8988T (cell line): ENCODE data around the gene DUSP10.
A peak's percentile ranks its signal among the peaks of the same experiment; 100 is the strongest.

Experiments used
- DNase-seq: peaks from one replicate; pipeline ENCODE4 v3.0.0; 2011

The DUSP10 gene

DNA sequence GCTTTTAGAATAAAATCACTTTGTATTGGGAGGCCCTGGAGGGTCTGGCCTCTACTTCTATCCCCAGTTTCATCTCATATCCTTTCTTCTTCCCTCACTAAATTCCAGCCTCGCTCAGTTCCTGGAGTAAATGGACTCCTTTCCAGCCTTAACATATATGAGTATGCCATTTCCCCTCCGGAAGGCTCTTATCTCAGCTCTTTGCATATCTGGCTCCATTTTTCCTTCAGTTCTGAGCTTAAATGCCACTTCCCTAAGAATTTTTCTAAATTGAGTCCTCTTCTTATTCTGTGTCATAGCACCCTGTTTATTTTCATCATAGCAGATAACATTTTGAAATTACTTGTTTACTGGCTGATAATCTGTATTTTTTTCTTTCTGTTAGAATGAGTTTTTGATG lies 20.2 kb upstream of the DUSP10 start:
- no peak for DNase-seq

DNA sequence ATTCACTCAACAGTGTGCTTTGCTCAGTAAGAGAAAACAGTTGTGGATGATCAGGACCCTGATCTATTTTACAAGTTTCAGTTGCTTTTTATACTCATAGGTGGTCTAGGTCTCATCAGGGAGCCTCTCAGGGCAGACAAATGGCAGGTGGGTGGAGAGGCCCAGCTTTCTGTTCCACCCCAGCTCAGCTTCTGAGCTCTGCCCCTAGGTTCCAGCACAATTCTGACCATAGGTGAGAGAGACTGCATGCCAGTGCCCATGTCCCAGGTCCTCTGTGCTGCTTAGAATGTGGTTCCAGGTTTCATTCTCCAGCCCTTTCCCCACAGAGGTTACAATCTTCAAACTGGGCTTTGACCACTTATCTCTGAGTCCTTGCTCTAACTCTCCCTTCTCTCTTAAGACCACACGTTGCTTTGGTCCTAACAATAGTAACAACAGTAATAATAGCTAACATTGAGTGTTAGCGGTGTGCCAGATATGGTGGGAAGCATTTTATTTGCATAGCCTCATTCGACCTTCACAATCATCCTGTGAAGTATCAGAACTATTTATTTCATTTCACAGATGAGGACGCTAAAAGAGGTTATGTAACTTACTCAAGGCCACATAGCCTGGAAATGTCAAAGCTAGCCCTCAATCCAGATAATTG lies 19.6 kb upstream of the DUSP10 start:
- DNase-seq: no peak

DNA sequence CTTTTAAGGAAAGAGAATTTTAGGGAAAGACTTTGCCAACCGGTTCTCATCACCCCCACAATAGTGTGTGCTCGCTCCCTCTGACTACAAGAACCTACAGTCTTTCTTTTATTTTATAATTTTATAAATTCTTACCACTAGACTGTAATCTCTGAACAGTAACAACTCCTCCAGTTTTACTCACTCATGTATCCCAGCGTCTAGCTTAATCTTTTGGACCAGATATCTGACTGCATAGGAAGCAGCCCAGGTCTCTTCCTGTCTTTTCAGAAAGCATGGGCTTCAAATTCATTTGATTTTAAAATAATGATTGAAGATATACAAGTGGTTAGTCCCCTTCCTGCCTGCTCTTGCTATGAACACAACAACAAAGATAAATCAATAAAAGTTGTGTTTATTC lies 19.0 kb upstream of the DUSP10 start:
- DNase-seq: no peak

DNA sequence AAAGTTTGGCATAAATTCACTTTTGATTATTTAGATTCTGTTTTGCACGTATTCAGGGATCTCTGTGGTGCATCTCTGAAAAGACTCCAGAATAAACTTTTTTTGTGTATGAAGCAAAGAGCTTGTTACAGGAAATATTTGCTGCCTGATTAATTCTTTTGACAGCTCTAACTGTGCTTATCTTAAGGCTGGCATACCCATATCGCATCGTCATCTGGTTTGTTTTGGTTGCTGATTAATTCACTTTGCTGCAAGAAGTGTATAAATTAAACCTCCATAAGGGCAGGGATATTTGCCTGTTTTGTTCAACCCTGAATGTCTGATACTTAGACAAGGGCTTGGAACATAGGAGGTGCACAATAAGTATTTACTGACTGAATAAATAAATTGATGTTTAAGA lies 17.5 kb upstream of the DUSP10 start:
- no peak for DNase-seq

DNA sequence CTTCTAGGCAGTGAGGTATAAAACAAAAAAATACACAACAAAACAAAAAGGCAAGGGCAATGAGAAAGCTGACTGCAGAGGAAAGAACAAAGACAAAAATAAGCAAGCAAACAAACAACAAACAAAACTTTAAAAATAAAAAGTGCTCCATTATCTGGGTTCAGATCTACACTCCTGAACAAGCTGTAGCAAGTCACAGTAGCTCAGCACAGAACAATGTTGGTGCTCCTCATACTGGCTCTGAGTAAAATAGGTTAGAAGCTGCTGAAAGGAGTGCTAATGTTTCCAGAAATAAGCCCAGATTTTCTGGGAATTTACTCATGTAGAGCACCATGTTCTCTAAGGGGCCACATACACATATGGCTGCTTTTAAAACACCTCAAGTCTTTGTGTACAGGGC lies 16.6 kb upstream of the DUSP10 start:
- no peak for DNase-seq

DNA sequence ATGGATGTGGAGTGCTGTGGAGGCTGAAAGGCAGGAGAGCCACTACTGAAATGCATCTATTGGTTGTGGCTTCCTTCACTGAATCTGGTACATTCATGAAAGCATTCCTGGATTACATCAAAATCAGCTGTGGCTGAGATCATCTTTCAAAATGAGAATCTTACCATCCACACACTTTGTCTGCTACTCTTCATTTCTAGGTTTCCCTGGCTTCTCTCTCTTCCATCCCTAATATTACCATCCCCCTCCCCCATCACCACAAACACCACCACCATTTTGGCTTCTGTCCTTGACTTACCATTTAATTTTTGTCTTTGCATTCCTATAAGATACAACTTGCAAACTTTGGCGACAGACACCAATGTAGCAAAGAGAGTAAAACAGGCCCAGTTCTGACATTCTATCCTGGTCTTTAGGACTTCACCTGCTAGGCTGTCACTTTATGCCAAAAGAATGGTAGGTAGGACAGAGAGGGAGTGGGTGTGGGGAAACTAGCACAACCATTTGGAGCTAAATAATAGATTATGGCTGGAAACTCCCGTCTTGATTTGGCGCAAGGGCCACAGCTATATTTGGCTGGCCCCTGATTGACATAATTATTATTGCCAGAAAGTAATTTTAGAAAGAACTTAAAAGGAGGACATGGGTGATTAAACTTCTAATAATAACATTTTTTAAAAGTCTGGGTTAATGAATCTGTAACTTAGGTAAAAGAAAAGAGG lies 15.1 kb upstream of the DUSP10 start:
- no peak for DNase-seq

DNA sequence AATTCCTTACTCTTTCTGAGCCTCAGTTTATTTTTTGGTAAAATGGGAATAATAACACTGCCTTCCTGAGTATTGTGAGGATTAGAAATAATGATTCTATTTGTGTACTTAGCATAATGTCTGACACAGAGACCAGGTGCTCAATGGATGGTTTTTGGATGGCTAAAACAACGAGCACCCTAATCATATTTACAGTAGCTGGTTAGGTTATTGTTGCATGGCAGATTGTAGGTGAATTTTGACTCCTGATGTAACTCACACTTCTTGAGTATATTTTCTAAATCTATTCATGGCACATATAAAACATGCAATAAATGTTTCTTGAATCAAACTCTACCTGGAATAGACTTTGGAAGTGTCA lies 11.9 kb upstream of the DUSP10 start:
- DNase-seq: no peak

DNA sequence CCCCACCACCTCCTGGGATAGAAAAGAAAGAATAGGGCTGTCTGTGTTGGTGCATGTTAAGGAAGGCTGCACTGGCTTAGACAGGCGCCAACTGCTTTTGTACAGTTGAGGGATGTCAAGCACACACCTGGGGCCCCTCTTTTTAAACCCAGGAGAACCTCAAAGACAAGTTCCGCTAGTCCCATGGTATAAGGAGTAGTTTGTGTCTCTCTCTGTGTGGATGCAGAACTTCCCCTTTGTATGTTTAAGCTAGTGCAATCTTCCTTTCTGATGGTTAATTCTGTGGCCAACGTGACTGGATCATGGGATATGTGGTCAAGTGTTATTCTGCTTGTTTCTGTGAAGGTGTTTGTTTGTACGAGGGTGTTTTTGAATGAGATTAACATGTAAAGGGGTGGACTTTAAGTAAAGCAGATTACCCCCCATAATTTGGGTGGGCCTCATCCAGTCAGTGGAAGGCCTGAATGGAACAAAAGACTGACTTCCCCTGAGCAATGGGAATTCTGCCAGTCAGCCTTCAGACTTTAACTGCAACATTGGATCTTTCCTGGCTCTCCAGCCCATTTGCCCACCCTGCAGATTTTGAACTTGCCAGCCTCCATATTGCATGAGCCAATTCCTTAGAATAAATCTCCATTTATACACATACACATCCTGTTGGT lies 9.5 kb upstream of the DUSP10 start:
- DNase-seq: no peak

DNA sequence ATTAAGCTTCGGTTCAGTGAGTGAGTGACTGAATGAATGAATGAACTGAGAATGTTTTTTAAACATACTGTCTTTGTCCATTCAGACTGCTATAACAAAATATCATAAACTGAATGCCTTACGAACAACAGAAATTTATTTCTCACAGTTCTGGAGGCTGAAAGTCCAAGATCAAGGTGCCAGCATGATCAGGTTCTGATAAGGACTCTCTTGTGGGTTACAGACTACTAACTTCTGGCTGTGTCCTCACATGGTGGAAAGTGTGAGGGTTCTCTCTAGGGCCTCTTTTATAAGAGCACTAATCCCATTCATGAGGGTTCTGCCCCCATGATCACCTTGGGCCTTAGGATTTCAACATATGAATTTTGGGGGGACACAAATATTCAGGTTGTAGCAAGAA lies 7.1 kb upstream of the DUSP10 start:
- DNase-seq: no peak

DNA sequence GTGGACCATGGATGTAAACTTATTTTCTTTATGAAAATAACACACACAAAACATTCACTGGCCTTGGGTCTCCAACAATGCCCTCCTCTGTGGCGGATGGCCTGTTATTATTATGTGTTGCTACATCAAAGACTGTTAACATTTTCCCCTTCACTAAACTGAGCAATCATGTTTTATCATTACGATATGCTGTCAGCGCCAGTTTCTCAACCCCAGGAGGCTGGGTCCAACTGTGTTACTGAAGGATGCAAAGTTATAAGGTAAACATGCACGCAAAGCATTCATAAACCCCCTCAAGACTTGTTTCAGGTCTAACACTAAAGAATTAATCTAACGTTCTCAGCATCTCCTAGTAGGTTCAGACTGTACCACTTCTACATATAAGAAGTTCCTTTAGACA lies 6.0 kb upstream of the DUSP10 start:
- DNase-seq: no peak

DNA sequence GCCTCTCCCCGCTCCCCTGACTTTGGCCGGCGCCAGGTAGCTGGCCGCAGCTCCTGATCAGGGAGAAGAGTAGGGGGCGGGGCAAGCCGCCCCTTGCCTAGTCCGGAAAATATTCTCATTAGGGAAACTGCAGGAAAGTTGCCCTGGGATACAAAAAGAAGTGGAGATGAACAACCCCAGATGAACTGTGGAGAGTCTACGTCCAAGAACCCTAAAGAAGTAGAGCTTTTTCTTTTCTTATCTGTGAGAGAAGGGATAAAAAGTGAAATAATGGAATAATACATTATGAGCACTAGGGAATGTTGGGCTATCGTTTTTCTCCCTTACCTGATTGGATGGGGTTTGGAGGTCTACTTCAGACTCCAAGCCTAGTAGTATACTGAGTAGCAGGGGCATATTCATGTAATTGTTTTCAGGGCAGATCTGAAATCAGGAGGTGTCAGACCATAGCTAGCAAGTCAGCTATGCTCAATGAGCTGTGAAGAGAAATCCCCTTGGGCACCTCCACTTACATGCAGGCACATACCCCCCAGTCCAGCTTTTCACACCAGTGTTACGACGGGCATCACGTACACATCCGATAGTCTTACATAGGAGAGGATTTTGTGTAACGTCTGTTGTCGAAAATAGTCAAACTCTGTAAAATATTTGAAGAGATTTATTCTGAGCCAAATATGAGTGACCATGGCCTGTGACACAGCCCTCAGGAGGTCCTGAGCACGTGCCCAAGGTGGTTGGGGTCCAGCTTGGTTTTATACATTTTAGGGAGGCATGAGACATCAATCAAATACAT lies 1.7 kb upstream of the DUSP10 start:
- no peak for DNase-seq

DNA sequence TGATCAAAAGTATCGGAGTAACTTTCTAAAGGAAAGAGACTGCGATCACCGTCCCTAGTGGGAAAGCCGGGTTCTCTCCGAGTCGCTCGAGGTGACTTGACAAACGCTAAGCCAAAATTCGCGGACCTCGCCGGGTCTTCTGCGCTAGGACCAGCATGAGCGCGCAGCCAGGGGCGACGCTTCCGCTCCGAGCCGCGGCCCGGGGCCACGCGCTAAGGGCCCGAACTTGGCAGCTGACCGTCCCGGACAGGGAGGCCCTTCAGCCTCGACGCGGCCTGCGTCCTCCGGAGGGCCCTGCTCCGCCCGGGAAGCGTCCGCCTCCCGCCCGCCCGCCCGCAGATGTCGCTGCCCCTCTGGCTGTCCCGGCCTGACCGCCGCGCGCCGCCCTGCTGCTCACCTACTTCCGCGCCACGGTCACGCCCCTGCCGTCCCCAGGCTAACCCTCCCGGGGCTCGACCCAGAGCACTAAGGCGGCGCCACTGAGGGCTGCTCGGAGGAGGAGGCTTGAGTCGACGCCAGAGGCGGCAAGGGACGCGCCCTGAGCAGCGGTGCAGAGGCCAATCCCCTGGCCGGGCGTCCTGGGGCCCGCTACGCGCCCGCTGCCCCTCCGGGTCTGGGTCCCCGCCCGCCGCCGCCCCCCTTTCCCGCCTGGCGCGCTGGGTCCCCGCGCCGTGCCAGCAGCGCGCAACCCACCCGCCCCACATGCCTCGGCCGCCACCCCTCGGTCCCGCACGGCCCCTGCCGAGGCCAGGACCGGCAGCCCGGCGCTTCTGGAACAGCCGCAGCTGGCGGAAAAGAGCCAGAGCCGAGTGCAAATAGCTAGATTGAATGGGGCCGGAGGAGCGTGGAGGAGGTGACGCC lies 896 bp upstream of the DUSP10 start:
- peak; percentile 61 for DNase-seq

DNA sequence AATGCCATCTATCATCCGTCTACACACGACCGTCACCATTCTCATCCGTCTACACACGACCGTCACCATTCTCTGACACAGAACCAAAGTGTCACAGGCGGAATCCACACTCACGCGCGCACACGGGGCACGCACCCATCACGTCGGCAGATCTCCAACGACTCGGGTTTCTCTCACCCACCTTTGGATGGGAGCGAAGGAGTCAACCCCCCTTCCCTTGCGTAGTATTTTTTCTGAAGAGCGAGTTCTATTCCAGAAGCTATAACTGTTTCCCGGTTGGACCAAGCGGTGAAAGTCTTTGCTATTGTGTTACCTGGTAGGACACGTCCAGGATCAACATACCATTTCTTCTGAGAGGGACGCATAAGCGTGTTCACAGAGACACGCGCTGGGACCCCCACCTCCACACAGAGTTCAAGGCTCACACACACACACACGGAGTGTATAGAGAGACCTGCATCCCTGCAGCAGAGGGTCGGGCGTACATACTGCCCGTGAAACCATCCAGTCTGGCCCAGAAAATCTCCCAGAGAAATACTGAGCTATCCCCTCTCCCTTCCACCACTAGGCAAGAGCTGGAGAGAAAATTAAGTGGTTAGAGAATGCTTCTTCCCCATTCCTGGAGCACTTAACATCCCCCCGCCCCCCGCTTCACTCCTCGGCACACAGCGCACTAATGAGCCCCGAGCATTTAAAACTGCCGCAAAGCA lies 741 bp downstream of the DUSP10 start:
- peak; percentile 25 for DNase-seq

DNA sequence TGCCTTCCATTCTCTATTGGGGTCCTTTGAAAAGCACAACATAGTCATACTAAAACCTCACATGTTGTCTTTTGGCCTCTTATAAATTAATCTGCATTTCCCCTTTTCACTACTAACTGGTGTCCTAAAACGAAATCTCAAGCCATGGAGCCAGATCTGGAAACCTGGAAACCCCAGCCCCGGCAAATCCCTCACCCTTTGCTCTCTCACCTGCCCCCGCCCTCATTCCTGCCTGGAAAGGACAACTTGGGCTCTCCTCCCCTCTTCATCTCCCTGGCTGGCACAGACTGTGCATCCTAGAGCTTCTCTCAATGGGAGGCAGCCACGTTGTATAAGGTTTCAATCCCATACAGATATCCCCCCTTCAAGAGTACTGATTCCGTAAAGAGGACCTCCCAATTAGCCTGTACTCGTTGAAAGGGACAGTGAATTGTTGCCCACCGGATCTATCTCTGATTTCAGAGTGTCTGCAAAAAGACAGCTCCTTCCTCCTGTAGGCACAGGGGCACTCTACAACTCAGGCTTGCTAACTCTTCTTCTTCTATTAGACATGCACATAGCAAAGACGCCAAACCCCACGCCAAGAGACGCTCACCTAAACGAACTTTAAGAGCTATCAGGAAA lies 1.4 kb downstream of the DUSP10 start:
- DNase-seq: no peak

DNA sequence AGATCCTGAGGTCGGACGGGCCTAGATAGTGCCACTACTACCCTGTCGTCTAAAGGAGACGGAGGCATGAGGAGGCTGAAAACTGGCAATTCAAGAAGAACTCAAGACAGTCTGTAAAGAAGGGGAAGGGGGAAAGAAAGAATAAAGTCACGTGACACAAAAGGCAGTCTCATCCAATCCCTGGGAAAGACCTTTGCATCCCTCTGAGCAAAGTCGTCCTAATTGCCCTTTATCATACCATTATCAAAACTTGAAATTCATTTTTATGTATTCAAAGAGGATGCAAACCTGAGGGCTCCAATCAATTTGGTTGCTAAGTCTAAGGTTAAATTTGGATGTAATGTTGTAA lies 2.2 kb downstream of the DUSP10 start:
- DNase-seq: no peak

DNA sequence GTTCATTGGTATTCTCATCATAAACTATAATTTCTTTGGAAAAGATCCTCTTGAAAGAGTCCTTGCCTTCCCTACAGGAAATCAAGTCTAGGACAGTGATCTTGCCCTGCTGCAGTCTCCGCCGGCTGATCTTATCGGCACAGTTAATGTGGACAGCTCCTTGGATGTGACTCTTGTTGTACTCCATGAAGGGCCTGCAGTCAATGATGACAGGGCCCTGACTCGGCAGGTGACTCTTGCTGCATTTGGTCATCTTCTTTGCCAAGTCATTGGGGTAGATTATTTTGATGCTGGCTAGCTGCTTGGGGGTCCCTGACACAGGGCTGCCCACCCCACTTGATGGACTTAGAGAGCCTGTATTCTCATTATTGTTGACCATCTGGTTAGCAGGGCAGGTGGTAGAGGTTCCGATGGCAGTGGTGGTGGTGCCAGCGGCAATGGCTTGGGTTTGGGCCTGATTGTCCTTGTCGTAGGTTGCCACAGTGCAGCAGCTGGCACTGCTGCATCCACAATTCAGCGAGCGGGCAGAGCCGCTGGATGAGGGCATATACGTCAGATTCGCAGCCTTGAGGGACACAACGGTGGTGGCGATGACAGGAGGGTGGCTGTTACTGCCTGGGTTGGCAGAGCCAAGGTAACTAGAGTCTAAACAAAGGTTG lies 2.7 kb downstream of the DUSP10 start:
- DNase-seq: no peak

DNA sequence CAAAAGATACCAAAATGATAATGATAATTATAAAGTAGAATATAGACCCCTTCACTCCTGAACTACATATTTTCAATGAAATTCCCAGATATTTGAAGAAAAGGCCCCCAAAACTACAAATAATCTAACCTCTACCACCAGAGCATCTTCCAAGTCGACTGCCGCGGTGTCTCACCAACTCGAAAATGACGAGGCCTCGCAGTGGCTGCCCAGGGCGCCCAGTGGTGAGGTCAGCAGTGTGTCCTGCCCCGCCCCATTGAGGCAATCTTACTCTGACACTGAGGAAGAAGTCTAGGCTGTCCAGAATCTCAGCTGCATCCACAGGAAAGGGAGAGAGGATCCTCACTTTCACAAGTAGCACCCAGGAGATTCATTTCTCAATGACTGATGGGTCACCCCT lies 5.2 kb downstream of the DUSP10 start:
- no peak for DNase-seq

DNA sequence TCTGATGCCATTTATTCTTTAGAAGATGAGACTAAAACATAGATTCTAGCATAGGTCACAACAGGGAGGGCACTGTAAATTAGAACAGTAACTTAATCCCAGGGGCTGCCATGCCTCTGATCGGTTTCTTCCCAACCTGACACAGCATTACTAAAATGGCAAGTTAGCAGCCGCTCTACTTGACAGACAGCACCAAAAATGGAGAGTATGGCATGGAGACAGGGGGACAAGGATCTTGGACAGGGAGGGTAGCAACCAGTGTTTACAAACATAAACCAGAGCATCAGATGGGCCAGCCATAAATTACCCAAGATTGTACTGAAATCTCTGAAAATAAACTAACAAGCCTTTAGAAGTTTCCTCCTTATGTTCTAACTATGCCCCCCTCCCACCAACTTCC lies 5.9 kb downstream of the DUSP10 start:
- no peak for DNase-seq

DNA sequence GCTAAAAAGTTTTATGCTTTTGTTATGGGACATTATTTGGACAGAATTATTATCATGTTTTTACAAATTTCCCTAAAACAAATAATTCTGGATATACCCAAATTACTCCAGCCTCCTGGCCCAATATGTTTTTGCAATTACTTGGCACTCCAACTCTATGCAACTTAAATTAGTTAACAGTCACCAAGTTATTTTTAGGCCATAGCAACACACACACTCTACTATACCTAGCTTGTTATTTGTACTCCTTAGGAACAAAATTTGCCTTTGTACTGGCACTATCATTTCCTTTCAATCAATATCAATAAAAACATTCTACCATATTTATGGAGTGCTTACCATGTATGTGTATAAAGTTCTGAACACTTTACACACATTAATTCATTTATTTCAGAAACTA lies 7.7 kb downstream of the DUSP10 start:
- no peak for DNase-seq

DNA sequence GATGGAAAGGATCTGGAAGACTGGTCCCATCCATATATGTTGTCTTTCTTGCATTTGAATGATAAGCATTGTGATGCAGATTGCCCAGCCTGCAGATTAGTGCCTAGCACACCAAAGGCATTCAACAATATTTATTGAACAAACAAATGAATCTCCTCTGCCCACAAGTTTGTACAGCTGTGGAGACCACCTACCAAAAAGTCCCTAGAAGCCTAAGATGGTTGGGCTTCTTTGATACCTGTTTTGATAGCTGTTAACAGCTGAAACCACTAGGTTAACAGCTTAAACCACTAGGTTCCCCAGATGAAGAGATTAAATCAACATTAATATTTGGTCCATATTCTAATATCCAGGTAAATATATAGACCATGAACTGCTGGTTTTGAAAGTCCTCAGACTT lies 9.8 kb downstream of the DUSP10 start:
- DNase-seq: no peak

DNA sequence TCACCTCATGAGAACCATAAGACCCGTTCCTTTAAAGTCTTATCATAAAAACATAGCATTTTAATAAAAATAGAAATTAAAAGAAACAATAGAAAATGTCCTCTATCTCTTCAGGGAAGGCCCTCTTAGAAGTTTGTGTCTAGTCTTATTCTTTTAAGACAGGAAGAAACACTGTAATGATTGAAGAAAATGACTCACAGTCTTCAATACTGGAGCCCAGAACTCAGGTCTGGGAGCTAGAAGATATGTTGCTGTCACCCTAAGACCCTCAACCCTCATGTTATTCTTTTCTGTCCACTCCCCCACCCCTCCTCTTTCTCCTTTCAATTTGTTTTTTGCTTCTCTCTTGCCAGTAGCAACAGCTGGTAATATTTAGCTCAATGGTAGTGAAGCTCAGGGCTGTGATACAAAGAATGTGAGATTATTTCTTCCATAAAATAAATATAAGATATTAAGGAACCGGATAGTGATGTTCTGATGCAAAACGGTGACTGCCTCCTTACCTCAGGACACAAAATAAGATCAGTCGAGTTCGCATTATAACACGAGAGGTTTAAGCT lies 12.0 kb downstream of the DUSP10 start:
- no peak for DNase-seq
